B cell (primary cell): Measurements from ENCODE around the gene SMTNL2. TPM values are rescaled to one million over a fixed set of nuclear protein-coding genes. Genes with fewer than 3 reads are reported as not detected.

Experiments used
- ATAC-seq: fragments of 200-7000 bp; cut with Tn5 transposase; one replicate; pipeline ENCODE4 v1.10.0; 2021; ENCODE audit warnings: low read depth, mild to moderate bottlenecking, moderate number of reproducible peaks, moderate library complexity
- CTCF ChIA-PET: fragments of 350-600 bp; sonication (Branson Sonifier 250); formaldehyde crosslinking; loops from one replicate; lab custom pipeline; 2021; ENCODE audit warnings: antibody characterized with exemption, inconsistent platforms; lab: Charles Lee
- POLR2A ChIA-PET: fragments of 350-600 bp; sonication (Branson Sonifier 250); formaldehyde crosslinking; loops from one replicate; lab custom pipeline; 2021; ENCODE audit warnings: antibody characterized with exemption; lab: Charles Lee
- DNase-seq: peaks from one replicate; pipeline ENCODE4 v3.0.0; 2013
- H2AFZ ChIP-seq: 2 replicates; pipeline ENCODE4 v1.6.1; 2012; ENCODE audit warnings: mild to moderate bottlenecking, low read depth, low read length; ENCODE audit not compliant: insufficient read depth, poor library complexity, severe bottlenecking
- H3K27ac ChIP-seq, 2 donors: 1 replicate in 1 of 2; 2 replicates in 1 of 2; pipeline ENCODE4 v1.5.1; 2012 to 2013; ENCODE audit warnings: low read length in 2 of 2, mild to moderate bottlenecking in 2 of 2, moderate library complexity in 1 of 2
- H3K27me3 ChIP-seq, 4 experiments: fragments of 200-600 bp in 1 of 4; sonication (generic) in 1 of 4; replicated peaks in 1 of 4; 1 replicate in 2 of 4; 2 replicates in 2 of 4; pipeline versions ENCODE4 v1.6.1 to v1.7.0; 2013 to 2016; ENCODE audit warnings: low read length in 3 of 4, mild to moderate bottlenecking in 2 of 4, mixed read lengths in 1 of 4, moderate library complexity in 1 of 4; ENCODE audit not compliant: insufficient read depth in 4 of 4, control insufficient read depth in 3 of 4; ENCODE audit errors: control extremely low read depth in 1 of 4
- H3K36me3 ChIP-seq, 2 experiments: replicated peaks in 1 of 2; 1 replicate in 1 of 2; 2 replicates in 1 of 2; pipeline versions ENCODE4 v1.6.1 to v1.7.1; 2013; ENCODE audit warnings: low read length in 1 of 2; ENCODE audit not compliant: insufficient read depth in 2 of 2, control insufficient read depth in 1 of 2; ENCODE audit errors: control extremely low read depth in 1 of 2, extremely low read depth in 1 of 2
- H3K4me1 ChIP-seq, 2 donors: fragments of 200-600 bp in 1 of 2; sonication (generic) in 1 of 2; 1 replicate in 1 of 2; 2 replicates in 1 of 2; pipeline versions ENCODE4 v1.5.1 to v1.6.1; 2013 to 2017; ENCODE audit warnings: low read length in 2 of 2; ENCODE audit not compliant: control insufficient read depth in 2 of 2, insufficient read depth in 2 of 2
- H3K4me2 ChIP-seq: replicated peaks from 2 replicates; pipeline ENCODE3; 2012; ENCODE audit warnings: mild to moderate bottlenecking, low read depth, low read length; ENCODE audit not compliant: poor library complexity, severe bottlenecking
- H3K4me3 ChIP-seq, 5 experiments: fragments of 200-600 bp in 1 of 5; sonication (generic) in 1 of 5; 1 replicate in 3 of 5; 2 replicates in 2 of 5; pipeline versions ENCODE4 v1.5.1 to v1.7.0; 2011 to 2016; ENCODE audit warnings: low read length in 4 of 5, mild to moderate bottlenecking in 4 of 5, low read depth in 2 of 5, control low read depth in 1 of 5, moderate library complexity in 1 of 5; ENCODE audit not compliant: insufficient read depth in 1 of 5; ENCODE audit errors: control extremely low read depth in 1 of 5, extremely low read depth in 1 of 5
- H3K79me2 ChIP-seq: fragments of 200-600 bp; sonication (generic); one replicate; pipeline ENCODE4 v1.6.0; 2016; ENCODE audit warnings: low read length; ENCODE audit not compliant: control insufficient read depth, insufficient read depth
- H3K9ac ChIP-seq: fragments of 200-600 bp; sonication (generic); 2 replicates; pipeline ENCODE4 v1.6.1; 2017; ENCODE audit warnings: mild to moderate bottlenecking, low read length, moderate library complexity
- H3K9me3 ChIP-seq, 3 donors: one replicate each; pipeline versions ENCODE4 v1.6.1 to v1.7.1; 2013; ENCODE audit warnings: low read length in 2 of 3; ENCODE audit not compliant: control insufficient read depth in 2 of 3, insufficient read depth in 1 of 3; ENCODE audit errors: control extremely low read depth in 1 of 3
- H4K20me1 ChIP-seq: 2 replicates; pipeline ENCODE4 v1.6.0; 2012; ENCODE audit warnings: mild to moderate bottlenecking, low read length; ENCODE audit not compliant: insufficient read depth, control insufficient read depth, poor library complexity, severe bottlenecking
- H3K27ac Mint-ChIP-seq: one replicate; pipeline ENCODE4 v1.8.0; 2021; ENCODE audit warnings: mixed read lengths
- H3K27me3 Mint-ChIP-seq: one replicate; pipeline ENCODE4 v1.8.0; 2021; ENCODE audit warnings: mixed read lengths
- H3K4me1 Mint-ChIP-seq: one replicate; pipeline ENCODE4 v1.8.0; 2021; ENCODE audit warnings: mixed read lengths
- H3K4me3 Mint-ChIP-seq: one replicate; pipeline ENCODE4 v1.8.0; 2021; ENCODE audit warnings: mixed read lengths
- H3K9me3 Mint-ChIP-seq: one replicate; pipeline ENCODE4 v1.8.0; 2022; ENCODE audit warnings: mixed read lengths; ENCODE audit not compliant: insufficient read depth
- EZH2 ChIP-seq: IDR thresholded peaks from 2 replicates; pipeline ENCODE4 v1.6.1; 2012; ENCODE audit warnings: borderline replicate concordance, low read depth, mild to moderate bottlenecking, moderate library complexity, low read length; ENCODE audit not compliant: insufficient read depth, poor library complexity, severe bottlenecking
- WGBS: methylation state at CpG from one replicate; pipeline ENCODE4 v1.1.5; 2013; ENCODE audit warnings: missing lambda C conversion rate; ENCODE audit not compliant: insufficient coverage; 5-methylcytosine and 5-hydroxymethylcytosine counted together
- intact Hi-C: fragments of 100-400 bp; cut with micrococcal nuclease; formaldehyde crosslinking; loops from one replicate; pipeline ENCODE4 v1.10.0; 2022
- polyA plus RNA-seq: library from polyadenylated mRNA; depleted of rRNA; stranded (reverse); fragments of >200 nt; gene quantifications from 2 replicates; pipeline ENCODE4 v1.2.3, GENCODE V29; 2012
- total RNA-seq, 2 donors: library from RNA; stranded (reverse); fragments of 120-200 nt in 1 of 2; gene quantifications; 1 replicate in 1 of 2; 2 replicates in 1 of 2; pipeline versions ENCODE4 v1.2.3 to v1.2.4, GENCODE V29; 2013 to 2022
- TF ChIP-seq, protein P1 (sequence below): fragments of 200-600 bp; IDR thresholded peaks from one replicate; pipeline ENCODE4 v1.8.0; 2022; ENCODE audit warnings: antibody characterized with exemption, mild to moderate bottlenecking

SMTNL2 gene
- total and polyA plus RNA-seq, 2 donors (not counting 1 experiment from before 2014, with no cell fraction given), result not detected

DNA sequence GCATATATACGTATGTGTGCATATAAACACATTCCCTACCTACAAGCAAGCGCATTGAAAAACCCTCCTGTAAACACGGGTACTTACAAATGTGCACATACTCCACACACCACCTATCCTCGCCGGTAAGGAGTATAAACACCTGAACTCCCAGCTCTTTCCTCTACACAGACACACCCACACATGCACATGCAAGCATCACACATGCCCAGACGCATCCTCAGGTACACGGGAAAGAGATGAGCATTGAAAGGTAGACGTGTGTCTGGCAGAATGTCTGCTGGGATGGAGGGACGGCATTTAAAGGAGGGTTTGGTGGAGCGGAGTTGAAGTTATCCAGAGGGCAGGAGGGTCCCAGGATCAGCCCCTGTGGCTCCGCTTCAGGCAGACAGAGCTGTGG is 4.7 kb upstream of the SMTNL2 start:
- ChIA-PET CTCF (interaction anchor here (0.9 to 1.4 kb wide), 2 partner anchors 13 kb away, joined by 4 read pairs; no protein-coding TSS in a partner anchor), POLR2A (no interaction called here)
- DNase-seq, result no peak
- Mint-ChIP-seq H3K27ac (no peak overlapping the region), H3K4me3 (no peak overlapping the region), H3K9me3 (no peaks in the 10 kb centered on the region), H3K27me3 (peaks cover 32% of the 10 kb centered on the region), H3K4me1 (peaks cover 4% of the 10 kb centered on the region)
- Histone ChIP-seq H4K20me1 (no peaks in the 10 kb centered on the region), H3K36me3 (no peaks in the 10 kb centered on the region), H3K4me1 (peaks cover 8 to 16% of the 10 kb centered on the region in 2 donors), H3K9ac (no peak overlapping the region), H2AFZ (no peak overlapping the region), H3K9me3 (peaks cover 0 to 7% (median 0%) of the 10 kb centered on the region in 3 donors), H3K79me2 (no peaks in the 10 kb centered on the region), H3K4me2 (no peak overlapping the region), H3K4me3 (no peak overlapping the region), H3K27ac (no peak overlapping the region), H3K27me3 (peaks cover 0 to 35% (median 17%) of the 10 kb centered on the region in 4 experiments)
- ATAC-seq, result no peak
- WGBS, result 77% methylated on average over 5 of the region's 11 CpGs
- TF ChIP-seq, protein P1, sequence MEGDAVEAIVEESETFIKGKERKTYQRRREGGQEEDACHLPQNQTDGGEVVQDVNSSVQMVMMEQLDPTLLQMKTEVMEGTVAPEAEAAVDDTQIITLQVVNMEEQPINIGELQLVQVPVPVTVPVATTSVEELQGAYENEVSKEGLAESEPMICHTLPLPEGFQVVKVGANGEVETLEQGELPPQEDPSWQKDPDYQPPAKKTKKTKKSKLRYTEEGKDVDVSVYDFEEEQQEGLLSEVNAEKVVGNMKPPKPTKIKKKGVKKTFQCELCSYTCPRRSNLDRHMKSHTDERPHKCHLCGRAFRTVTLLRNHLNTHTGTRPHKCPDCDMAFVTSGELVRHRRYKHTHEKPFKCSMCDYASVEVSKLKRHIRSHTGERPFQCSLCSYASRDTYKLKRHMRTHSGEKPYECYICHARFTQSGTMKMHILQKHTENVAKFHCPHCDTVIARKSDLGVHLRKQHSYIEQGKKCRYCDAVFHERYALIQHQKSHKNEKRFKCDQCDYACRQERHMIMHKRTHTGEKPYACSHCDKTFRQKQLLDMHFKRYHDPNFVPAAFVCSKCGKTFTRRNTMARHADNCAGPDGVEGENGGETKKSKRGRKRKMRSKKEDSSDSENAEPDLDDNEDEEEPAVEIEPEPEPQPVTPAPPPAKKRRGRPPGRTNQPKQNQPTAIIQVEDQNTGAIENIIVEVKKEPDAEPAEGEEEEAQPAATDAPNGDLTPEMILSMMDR, result no peak
- TF ChIP-seq EZH2, result no peak
- intact Hi-C loops, result no loop called here

DNA sequence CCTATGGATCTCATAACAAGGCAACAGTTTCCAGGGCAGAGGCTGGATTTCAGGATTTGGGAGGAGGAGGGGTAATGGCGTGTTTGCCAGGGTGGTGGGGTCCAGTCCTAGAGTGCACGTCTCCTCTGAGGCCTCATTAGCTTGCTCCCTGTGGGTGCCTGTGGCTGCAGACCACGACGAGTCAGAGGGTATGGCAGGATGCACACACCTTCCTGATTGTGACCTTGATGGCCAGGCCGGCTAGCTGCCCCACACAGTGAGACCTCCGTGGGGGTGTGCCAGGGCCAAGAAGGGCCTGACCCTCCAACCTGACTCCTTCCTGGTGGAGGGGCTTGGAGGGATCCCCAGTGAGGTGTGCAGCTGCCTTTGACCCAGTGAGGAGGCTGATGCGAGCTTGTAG is 4.0 kb upstream of the SMTNL2 start:
- H3K4me1 Mint-ChIP-seq, result peaks cover 8% of the 10 kb centered on the region
- peaks cover 0 to 39% (median 19%) of the 10 kb centered on the region in 4 experiments for H3K27me3 ChIP-seq
- CTCF ChIA-PET, result interaction anchor here (1.4 kb wide), 1 partner anchor 13 kb away, joined by 4 read pairs; no protein-coding TSS in a partner anchor
- no peak overlapping the region for H3K9ac ChIP-seq
- H3K9me3 ChIP-seq, result peaks cover 0 to 7% (median 0%) of the 10 kb centered on the region in 3 donors
- 41% methylated on average over 6 of the region's 7 CpGs for WGBS
- H3K27ac Mint-ChIP-seq, result no peak overlapping the region
- H3K4me1 ChIP-seq, result peaks cover 8 to 16% of the 10 kb centered on the region in 2 donors
- peaks cover 36% of the 10 kb centered on the region for H3K27me3 Mint-ChIP-seq
- H3K27ac ChIP-seq, result no peak overlapping the region
- intact Hi-C loops, result no loop called here
- H3K79me2 ChIP-seq, result no peaks in the 10 kb centered on the region
- no peak for DNase-seq
- TF ChIP-seq, protein P1, result no peak
- no peak for TF ChIP-seq EZH2
- no peaks in the 10 kb centered on the region for H4K20me1 ChIP-seq
- no peaks in the 10 kb centered on the region for H3K9me3 Mint-ChIP-seq
- no peak overlapping the region for H3K4me2 ChIP-seq
- H3K36me3 ChIP-seq, result no peaks in the 10 kb centered on the region
- no peak overlapping the region for H3K4me3 ChIP-seq
- no peak overlapping the region for H2AFZ ChIP-seq
- no peak for ATAC-seq
- POLR2A ChIA-PET, result no interaction called here
- no peak overlapping the region for H3K4me3 Mint-ChIP-seq
